Esophagus muscularis mucosa (tissue), 3 donors: ENCODE data around the gene ZNF804B.

Experiments
- CTCF ChIP-seq, 3 experiments: fragments of 200-600 bp in 2 of 3; fragments of 450-650 bp in 1 of 3; sonication (generic) in 2 of 3; IDR thresholded peaks; one replicate each; pipeline ENCODE4 v1.5.1; 2017 to 2019; ENCODE audit warnings: antibody characterized with exemption in 3 of 3, mild to moderate bottlenecking in 2 of 3, moderate library complexity in 1 of 3
- POLR2A ChIP-seq: fragments of 450-650 bp; IDR thresholded peaks from one replicate; pipeline ENCODE4 v1.6.1; 2017; ENCODE audit warnings: antibody characterized with exemption, moderate library complexity, mild to moderate bottlenecking, low read depth

- TF ChIP-seq CTCF (IDR thresholded peaks at IDR 0.05) (no peak), POLR2A (no peak)
These were observed 281.7 kb downstream of the ZNF804B start for GRCh38 chr7:89041240-89041639.
